Measurements from ENCODE around the gene SHISA9.

DNA sequence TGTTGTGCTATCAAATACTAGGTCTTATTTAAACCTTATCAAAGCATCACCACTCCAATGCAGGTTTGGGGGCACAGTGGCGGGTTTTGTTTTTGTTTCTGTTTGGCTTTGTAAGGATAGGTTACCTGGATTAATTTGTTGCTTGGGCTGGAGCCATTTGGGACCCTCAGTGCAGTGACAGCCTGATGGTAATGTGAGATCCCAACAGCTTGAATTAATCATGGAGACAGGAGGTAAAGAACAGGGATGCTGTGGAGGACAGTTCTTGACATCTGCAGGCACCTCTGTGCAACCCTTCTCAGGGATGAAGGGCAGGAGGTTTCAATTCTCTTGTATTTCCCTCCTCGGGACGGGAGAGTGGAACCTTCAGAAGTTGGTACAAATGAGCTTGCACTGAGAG, 40.5 kb downstream of the SHISA9 start:
- TF ChIP-seq FOXM1 (IDR thresholded peaks at IDR 0.05; ENCODE audit: low read depth) (no peak), RCOR1 (IDR thresholded peaks at IDR 0.05; ENCODE audit: low read length) (no peak), MXI1 (IDR thresholded peaks at IDR 0.05; ENCODE audit: low read depth, low read length) (no peak), SIN3A (IDR thresholded peaks at IDR 0.05; ENCODE audit: borderline replicate concordance, low read depth, low read length) (no peak), EZH2phosphoT487 (IDR thresholded peaks at IDR 0.05; ENCODE audit: borderline replicate concordance, low read depth) (no peak), POLR2AphosphoS5 (IDR thresholded peaks at IDR 0.05; ENCODE audit: low read depth, low read length) (no peak), MEF2A (IDR thresholded peaks at IDR 0.05; ENCODE audit: borderline replicate concordance, low read depth) (no peak)
- TF ChIP-seq, protein P1, sequence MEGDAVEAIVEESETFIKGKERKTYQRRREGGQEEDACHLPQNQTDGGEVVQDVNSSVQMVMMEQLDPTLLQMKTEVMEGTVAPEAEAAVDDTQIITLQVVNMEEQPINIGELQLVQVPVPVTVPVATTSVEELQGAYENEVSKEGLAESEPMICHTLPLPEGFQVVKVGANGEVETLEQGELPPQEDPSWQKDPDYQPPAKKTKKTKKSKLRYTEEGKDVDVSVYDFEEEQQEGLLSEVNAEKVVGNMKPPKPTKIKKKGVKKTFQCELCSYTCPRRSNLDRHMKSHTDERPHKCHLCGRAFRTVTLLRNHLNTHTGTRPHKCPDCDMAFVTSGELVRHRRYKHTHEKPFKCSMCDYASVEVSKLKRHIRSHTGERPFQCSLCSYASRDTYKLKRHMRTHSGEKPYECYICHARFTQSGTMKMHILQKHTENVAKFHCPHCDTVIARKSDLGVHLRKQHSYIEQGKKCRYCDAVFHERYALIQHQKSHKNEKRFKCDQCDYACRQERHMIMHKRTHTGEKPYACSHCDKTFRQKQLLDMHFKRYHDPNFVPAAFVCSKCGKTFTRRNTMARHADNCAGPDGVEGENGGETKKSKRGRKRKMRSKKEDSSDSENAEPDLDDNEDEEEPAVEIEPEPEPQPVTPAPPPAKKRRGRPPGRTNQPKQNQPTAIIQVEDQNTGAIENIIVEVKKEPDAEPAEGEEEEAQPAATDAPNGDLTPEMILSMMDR (IDR thresholded peaks at IDR 0.05), result no peak

Measured in SK-N-SH (cell line).